SK-MEL-5 (cell line): ENCODE measurements around the gene APPBP2. TPM values are rescaled to one million over a fixed set of nuclear protein-coding genes. Genes with fewer than 3 reads are reported as not detected.

ENCODE experiments used
- DNase-seq: peaks from one replicate; pipeline ENCODE4 v3.0.0-alpha.2; 2016; ENCODE audit warnings: low read depth, low spot score
- in situ Hi-C: cut with HindIII; loops from 2 replicates; pipeline ENCODE4 v1.10.0; 2016; ENCODE audit warnings: low sequenced_read_pairs, high pct_unique_total_duplicates, low pct_unique_long_range_greater_than_20kb
- small RNA-seq, 2 experiments: library from RNA; depleted of rRNA; stranded (forward); fragments of <200 nt; gene quantifications; one replicate each; pipeline ENCODE3, GENCODE V24; 2014
- total RNA-seq: library from RNA; depleted of rRNA; stranded (reverse); fragments of >200 nt; shearing (Covaris generic); gene quantifications from 2 replicates; pipeline ENCODE4 v1.2.3, GENCODE V29; 2014; rRNA removed

Gene APPBP2
- total RNA-seq, 1 experiment from 2014 or later = 68.1 TPM

- no peak for DNase-seq
- in situ Hi-C loops = no loop called here
Measured at GRCh38 chr17:60393840-60394723, 132.0 kb downstream of the APPBP2 start.

Small RNA genes lying within 50 kb of the gene (small RNA-seq; reads per million reads assigned to genes)
- 0 reads per million in 2 experiments for gene AC011921.2

Other genes starting within 250 kb of the APPBP2 start
- gene USP32, start 134.1 kb downstream of the APPBP2 start, total RNA-seq = 163 and 167 TPM in 2 replicates
- not detected in 2 replicates for gene CHCT1, start 103.8 kb downstream of the APPBP2 start, total RNA-seq
- gene PPM1D, start 74.0 kb upstream of the APPBP2 start, total RNA-seq = 16.2 and 16.3 TPM in 2 replicates
- gene BCAS3, start 151.6 kb upstream of the APPBP2 start, total RNA-seq = 31.6 and 36.7 TPM in 2 replicates